CD4-positive, alpha-beta T cell (primary cell): ENCODE data around the gene MEA1. TPM values are rescaled to one million over a fixed set of nuclear protein-coding genes. Genes with fewer than 3 reads are reported as not detected.

Experiments
- ATAC-seq: fragments of 200-7000 bp; cut with Tn5 transposase; one replicate; pipeline ENCODE4 v1.10.0; 2022; ENCODE audit warnings: mild to moderate bottlenecking; ENCODE audit not compliant: poor library complexity
- CTCF ChIA-PET: fragments of 350-600 bp; sonication (Branson Sonifier 250); formaldehyde crosslinking; loops from one replicate; lab custom pipeline; 2021; ENCODE audit warnings: antibody characterized with exemption, inconsistent platforms; lab: Charles Lee
- POLR2A ChIA-PET: fragments of 350-600 bp; sonication (Branson Sonifier 250); formaldehyde crosslinking; loops from one replicate; lab custom pipeline; 2021; ENCODE audit warnings: antibody characterized with exemption, inconsistent platforms; lab: Charles Lee
- DNase-seq, 14 experiments: peaks; one replicate each; pipeline ENCODE4 v3.0.0-alpha.2; 2013 to 2020; ENCODE audit warnings: mixed read lengths in 2 of 14
- H3K27ac ChIP-seq, 2 donors: one replicate each; pipeline versions ENCODE4 v1.5.1 to v1.7.0; 2013; ENCODE audit warnings: low read length in 2 of 2, low read depth in 1 of 2, mild to moderate bottlenecking in 1 of 2
- H3K27me3 ChIP-seq, 2 experiments: 1 replicate in 1 of 2; 2 replicates in 1 of 2; pipeline versions ENCODE4 v1.6.1 to v1.7.0; 2013; ENCODE audit warnings: low read length in 2 of 2, control low read depth in 1 of 2, mild to moderate bottlenecking in 1 of 2, moderate library complexity in 1 of 2; ENCODE audit not compliant: insufficient read depth in 2 of 2, control insufficient read depth in 1 of 2
- H3K36me3 ChIP-seq: one replicate; pipeline ENCODE4 v1.6.1; 2013; ENCODE audit warnings: low read length, control low read depth; ENCODE audit not compliant: insufficient read depth
- H3K4me1 ChIP-seq: one replicate; pipeline ENCODE4 v1.6.1; 2013; ENCODE audit warnings: low read length, control low read depth; ENCODE audit not compliant: insufficient read depth
- H3K4me3 ChIP-seq: one replicate; pipeline ENCODE4 v1.5.1; 2013; ENCODE audit warnings: mild to moderate bottlenecking, low read length, moderate library complexity
- H3K9me3 ChIP-seq, 2 experiments: 1 replicate in 1 of 2; 2 replicates in 1 of 2; pipeline versions ENCODE4 v1.6.1 to v1.7.0; 2013; ENCODE audit warnings: low read length in 2 of 2, mild to moderate bottlenecking in 2 of 2, control low read depth in 1 of 2, moderate library complexity in 1 of 2; ENCODE audit not compliant: control insufficient read depth in 1 of 2, insufficient read depth in 1 of 2
- H3K27ac Mint-ChIP-seq: one replicate; pipeline ENCODE4 v1.8.0; 2020; ENCODE audit warnings: mixed read lengths
- H3K27me3 Mint-ChIP-seq: one replicate; pipeline ENCODE4 v1.8.0; 2021; ENCODE audit warnings: mixed read lengths
- H3K36me3 Mint-ChIP-seq: one replicate; pipeline ENCODE4 v1.8.0; 2021; ENCODE audit warnings: low read depth, mixed read lengths
- H3K4me1 Mint-ChIP-seq: one replicate; pipeline ENCODE4 v1.8.0; 2021; ENCODE audit warnings: low read depth, mixed read lengths
- H3K4me3 Mint-ChIP-seq: one replicate; pipeline ENCODE4 v1.8.0; 2020; ENCODE audit warnings: mild to moderate bottlenecking, mixed read lengths
- H3K9me3 Mint-ChIP-seq: one replicate; pipeline ENCODE4 v1.8.0; 2020; ENCODE audit warnings: mixed read lengths
- intact Hi-C, 2 experiments: fragments of 100-400 bp; cut with DNase I in 1 of 2; cut with micrococcal nuclease in 1 of 2; formaldehyde crosslinking; loops; one replicate each; pipeline versions ENCODE4 v1.15.1 to v1.9.0; 2023 to 2025; cut with DNase I, micrococcal nuclease
- total RNA-seq, 174 experiments: library from RNA in 2 of 174; stranded (reverse) in 2 of 174; gene quantifications; one replicate each; pipeline ENCODE4 v1.2.3 and lab custom pipeline; 2021 to 2026
- TF ChIP-seq, protein P1 (sequence below): fragments of 200-600 bp; IDR thresholded peaks from one replicate; pipeline ENCODE4 v1.8.0; 2022; ENCODE audit warnings: antibody characterized with exemption, mild to moderate bottlenecking

Gene MEA1
- total RNA-seq, 2 experiments from 2014 or later = 13.6 to 17.0 TPM

DNA sequence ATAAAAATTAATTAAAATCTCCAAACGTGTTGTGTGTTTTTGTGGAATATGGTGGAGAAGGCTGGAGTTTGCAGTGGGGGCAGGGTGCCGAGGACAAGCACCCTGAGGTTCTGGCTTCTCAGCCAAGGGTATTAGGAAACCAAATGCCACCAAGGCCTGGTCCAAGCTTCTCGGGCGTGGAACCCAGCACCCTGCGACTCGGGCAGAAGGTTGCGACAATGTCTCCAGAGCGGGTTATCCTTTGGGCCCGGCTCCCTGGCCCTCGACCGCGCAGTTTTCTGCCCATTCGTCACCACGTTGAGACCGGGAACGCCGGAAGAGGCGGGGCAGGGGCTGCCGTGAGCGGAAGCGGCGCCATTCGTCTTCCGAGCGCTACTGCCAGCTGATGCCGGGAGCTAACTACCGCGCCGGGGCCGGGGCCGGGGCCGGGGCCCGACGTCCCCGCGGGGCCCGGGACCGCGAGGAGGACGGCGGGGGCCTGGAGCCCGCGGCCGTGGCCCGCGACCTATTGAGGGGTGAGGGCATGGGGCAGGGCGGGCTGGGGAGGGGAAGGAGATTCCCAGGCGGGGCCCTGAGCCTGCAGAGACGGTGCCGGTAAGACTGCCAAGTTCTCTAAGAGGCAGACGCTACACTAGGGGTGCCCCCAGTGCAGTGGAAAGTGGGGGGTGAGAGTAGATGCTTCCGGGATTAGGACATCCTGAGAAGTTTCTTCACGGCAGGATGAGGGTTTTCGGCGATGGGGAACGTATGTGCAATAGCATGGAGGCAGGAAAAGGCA lies 7.7 kb upstream of the MEA1 start, which contains the start of gene RRP36:
Gene RRP36 (plus strand): TSS at position 354 of the 778 bp plus-strand sequence. CDS start 32 bp downstream, at position 386.
- no peaks in the 10 kb centered on the region for H3K9me3 ChIP-seq
- ChIA-PET CTCF (interaction anchor here (1.6 to 1.9 kb wide), 2 partner anchors 32 to 120 kb away, joined by 3 to 4 read pairs; partner anchors contain the start of gene CUL7), POLR2A (interaction anchor here (0.6 to 3.5 kb wide), 12 partner anchors 7 to 275 kb away, joined by 3 to 25 read pairs (median 6); partner anchors contain the start of genes CNPY3, CUL7, KLC4 and KLHDC3)
- peaks cover 52% of the 10 kb centered on the region for H3K4me1 ChIP-seq
- peak within 1 kb of the TSS; percentile 84 for H3K4me3 ChIP-seq
- no peaks in the 10 kb centered on the region for H3K27me3 Mint-ChIP-seq
- intact Hi-C loops = no loop called here
- peaks cover 38% of the 10 kb centered on the region for H3K4me1 Mint-ChIP-seq
- ATAC-seq (peak; percentile 73), DNase-seq (peak; percentile 33 to 80 (median 63))
- TF ChIP-seq, protein P1, sequence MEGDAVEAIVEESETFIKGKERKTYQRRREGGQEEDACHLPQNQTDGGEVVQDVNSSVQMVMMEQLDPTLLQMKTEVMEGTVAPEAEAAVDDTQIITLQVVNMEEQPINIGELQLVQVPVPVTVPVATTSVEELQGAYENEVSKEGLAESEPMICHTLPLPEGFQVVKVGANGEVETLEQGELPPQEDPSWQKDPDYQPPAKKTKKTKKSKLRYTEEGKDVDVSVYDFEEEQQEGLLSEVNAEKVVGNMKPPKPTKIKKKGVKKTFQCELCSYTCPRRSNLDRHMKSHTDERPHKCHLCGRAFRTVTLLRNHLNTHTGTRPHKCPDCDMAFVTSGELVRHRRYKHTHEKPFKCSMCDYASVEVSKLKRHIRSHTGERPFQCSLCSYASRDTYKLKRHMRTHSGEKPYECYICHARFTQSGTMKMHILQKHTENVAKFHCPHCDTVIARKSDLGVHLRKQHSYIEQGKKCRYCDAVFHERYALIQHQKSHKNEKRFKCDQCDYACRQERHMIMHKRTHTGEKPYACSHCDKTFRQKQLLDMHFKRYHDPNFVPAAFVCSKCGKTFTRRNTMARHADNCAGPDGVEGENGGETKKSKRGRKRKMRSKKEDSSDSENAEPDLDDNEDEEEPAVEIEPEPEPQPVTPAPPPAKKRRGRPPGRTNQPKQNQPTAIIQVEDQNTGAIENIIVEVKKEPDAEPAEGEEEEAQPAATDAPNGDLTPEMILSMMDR = no peak
- peak within 1 kb of the TSS; percentile 98 for H3K4me3 Mint-ChIP-seq
- H3K27ac ChIP-seq = peak within 1 kb of the TSS; percentile 57 to 62
- H3K36me3 Mint-ChIP-seq = peaks cover 68% of the 10 kb centered on the region
- peak within 1 kb of the TSS; percentile 83 for H3K27ac Mint-ChIP-seq
- no peaks in the 10 kb centered on the region for H3K9me3 Mint-ChIP-seq
- H3K36me3 ChIP-seq = peaks cover 54% of the 10 kb centered on the region
- no peaks in the 10 kb centered on the region for H3K27me3 ChIP-seq

DNA sequence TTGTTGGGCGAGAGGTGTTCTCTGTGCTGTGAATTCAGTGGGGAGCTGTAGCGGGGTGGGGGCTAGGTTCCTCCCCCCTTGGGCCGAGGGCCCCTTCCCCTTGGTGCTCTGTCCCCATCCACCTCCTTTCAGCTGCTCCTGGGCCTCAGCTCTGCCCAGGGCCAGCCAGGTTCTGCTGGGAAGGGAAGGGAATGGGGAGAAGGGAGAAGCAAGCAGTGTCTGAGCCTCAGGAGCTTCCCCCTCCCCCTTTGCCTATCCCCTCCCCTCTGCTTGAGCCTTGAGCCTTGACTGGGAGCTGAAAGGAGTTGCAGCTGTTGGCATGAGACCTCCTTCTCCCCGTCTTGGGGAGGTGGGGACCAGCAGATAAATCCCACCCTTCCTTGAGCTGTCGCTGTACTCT lies 7.1 kb upstream of the MEA1 start:
- ChIA-PET CTCF (interaction anchor here (1.6 to 1.9 kb wide), 2 partner anchors 33 to 120 kb away, joined by 3 to 4 read pairs; partner anchors contain the start of gene CUL7), POLR2A (interaction anchor here (0.6 to 3.5 kb wide), 11 partner anchors 12 to 275 kb away, joined by 3 to 25 read pairs (median 6); partner anchors contain the start of genes CNPY3, CUL7, KLC4 and MRPL2)
- H3K9me3 ChIP-seq = no peaks in the 10 kb centered on the region
- no peaks in the 10 kb centered on the region for H3K27me3 Mint-ChIP-seq
- H3K4me3 ChIP-seq = peak overlapping the region; percentile 84
- peaks cover 44% of the 10 kb centered on the region for H3K4me1 Mint-ChIP-seq
- DNase-seq = peak in 1 of 14 experiments; percentile 20
- TF ChIP-seq, protein P1 = no peak
- H3K36me3 ChIP-seq = peaks cover 53% of the 10 kb centered on the region
- peaks cover 64% of the 10 kb centered on the region for H3K36me3 Mint-ChIP-seq
- H3K27me3 ChIP-seq = no peaks in the 10 kb centered on the region
- H3K9me3 Mint-ChIP-seq = no peaks in the 10 kb centered on the region
- intact Hi-C loops = no loop called here
- peak overlapping the region; percentile 98 for H3K4me3 Mint-ChIP-seq
- no peak for ATAC-seq
- H3K27ac Mint-ChIP-seq = peak overlapping the region; percentile 83
- H3K27ac ChIP-seq = peak overlapping the region; percentile 57 to 62
- peaks cover 59% of the 10 kb centered on the region for H3K4me1 ChIP-seq

DNA sequence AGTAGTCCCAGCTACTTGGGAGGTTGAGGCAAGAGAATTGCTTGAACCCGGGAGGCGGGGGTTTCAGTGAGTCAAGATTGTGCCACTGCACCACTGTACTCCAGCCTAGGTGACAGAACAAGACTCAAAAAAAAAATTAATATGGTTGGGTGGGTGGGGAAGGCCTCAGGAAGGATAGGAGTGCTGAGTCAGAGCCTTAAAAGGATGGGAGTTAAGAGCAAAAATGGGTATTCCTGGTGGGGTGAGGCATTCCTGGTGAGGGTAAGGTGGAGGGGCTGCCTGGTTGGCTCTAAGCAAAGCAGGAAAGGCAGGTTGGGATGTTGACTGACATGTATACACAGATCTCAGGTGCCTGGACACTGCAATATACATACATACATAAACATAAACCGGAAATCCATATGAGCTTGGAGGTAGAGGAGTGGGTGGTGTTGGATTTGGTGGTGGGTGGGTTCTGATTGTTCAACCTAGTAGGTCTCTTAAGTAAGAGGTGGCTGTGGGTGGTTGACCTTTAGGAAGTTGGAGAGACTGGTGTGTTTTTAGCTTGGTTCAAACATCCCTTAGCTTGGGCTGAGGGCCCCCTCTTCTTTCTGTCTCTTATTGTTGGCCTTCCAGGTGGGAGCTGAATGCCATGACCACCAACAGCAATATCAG lies 6.4 kb upstream of the MEA1 start:
- intact Hi-C loops = no loop called here
- Mint-ChIP-seq H3K27ac (peak overlapping the region; percentile 26), H3K27me3 (no peaks in the 10 kb centered on the region), H3K36me3 (peaks cover 60% of the 10 kb centered on the region), H3K4me1 (peaks cover 46% of the 10 kb centered on the region), H3K4me3 (peak overlapping the region; percentile 86), H3K9me3 (no peaks in the 10 kb centered on the region)
- H3K27me3 ChIP-seq = no peaks in the 10 kb centered on the region
- no peaks in the 10 kb centered on the region for H3K9me3 ChIP-seq
- H3K4me1 ChIP-seq = peaks cover 65% of the 10 kb centered on the region
- H3K27ac ChIP-seq = peak overlapping the region in 1 of 2 donors; percentile 62
- POLR2A ChIA-PET = interaction anchor here (1.0 to 3.5 kb wide), 6 partner anchors 33 to 154 kb away, joined by 3 to 25 read pairs (median 20); partner anchors contain the start of genes CNPY3, CUL7, KLC4 and MRPL2
- no peak overlapping the region for H3K4me3 ChIP-seq
- peaks cover 48% of the 10 kb centered on the region for H3K36me3 ChIP-seq
- CTCF ChIA-PET = interaction anchor here (1.6 kb wide), 1 partner anchor 119 kb away, joined by 3 read pairs; no protein-coding TSS in a partner anchor
- DNase-seq (no peak), ATAC-seq (no peak)
- TF ChIP-seq, protein P1 = no peak
